Lower leg skin (tissue), 3 donors: ENCODE data around the gene SUGCT.

Experiments used
- CTCF ChIP-seq, 3 donors: fragments of 450-650 bp; IDR thresholded peaks; one replicate each; pipeline ENCODE4 v1.5.1; 2016; ENCODE audit warnings: antibody characterized with exemption in 3 of 3, mild to moderate bottlenecking in 3 of 3, moderate library complexity in 2 of 3
- POLR2A ChIP-seq, 2 donors: fragments of 450-650 bp; IDR thresholded peaks; one replicate each; pipeline ENCODE4 v1.6.1; 2016 to 2017; ENCODE audit warnings: antibody characterized with exemption in 2 of 2, mild to moderate bottlenecking in 1 of 2, moderate library complexity in 1 of 2

GRCh38 chr7:40436710-40437109 lies 301.9 kb downstream of the SUGCT start:
- TF ChIP-seq CTCF (IDR thresholded peaks at IDR 0.05) (no peak), POLR2A (IDR thresholded peaks at IDR 0.05) (no peak)
